ENCODE data around the gene MAT2B.

Gene MAT2B

DNA sequence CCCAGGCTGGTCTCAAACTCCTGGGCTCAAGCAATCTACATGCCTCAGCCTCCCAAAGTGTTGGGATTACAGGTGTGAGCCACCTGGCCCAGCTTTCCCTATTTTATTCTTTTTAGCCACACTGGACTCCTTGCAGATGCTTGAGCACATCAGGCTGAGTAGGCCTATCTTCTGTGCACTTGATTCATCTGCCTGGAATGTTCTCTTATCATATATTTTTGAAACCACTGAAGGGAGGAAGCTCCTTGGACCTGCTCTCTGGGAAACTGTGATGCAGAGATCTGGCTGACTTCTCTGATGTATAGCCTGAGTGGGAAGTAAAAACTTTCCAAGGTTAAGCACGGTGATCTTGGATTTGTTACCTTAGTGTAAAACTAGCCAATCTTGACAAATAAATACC is 6.5 kb upstream of the MAT2B start:
- POLR2A ChIA-PET (ENCODE audit: low non-redundant PET): no interaction called here
- no peak overlapping the region for H3K27ac ChIP-seq
- CTCF ChIA-PET: no interaction called here
- DNase-seq (ENCODE audit: low spot score): peak; percentile 19
- TF ChIP-seq, protein P1, sequence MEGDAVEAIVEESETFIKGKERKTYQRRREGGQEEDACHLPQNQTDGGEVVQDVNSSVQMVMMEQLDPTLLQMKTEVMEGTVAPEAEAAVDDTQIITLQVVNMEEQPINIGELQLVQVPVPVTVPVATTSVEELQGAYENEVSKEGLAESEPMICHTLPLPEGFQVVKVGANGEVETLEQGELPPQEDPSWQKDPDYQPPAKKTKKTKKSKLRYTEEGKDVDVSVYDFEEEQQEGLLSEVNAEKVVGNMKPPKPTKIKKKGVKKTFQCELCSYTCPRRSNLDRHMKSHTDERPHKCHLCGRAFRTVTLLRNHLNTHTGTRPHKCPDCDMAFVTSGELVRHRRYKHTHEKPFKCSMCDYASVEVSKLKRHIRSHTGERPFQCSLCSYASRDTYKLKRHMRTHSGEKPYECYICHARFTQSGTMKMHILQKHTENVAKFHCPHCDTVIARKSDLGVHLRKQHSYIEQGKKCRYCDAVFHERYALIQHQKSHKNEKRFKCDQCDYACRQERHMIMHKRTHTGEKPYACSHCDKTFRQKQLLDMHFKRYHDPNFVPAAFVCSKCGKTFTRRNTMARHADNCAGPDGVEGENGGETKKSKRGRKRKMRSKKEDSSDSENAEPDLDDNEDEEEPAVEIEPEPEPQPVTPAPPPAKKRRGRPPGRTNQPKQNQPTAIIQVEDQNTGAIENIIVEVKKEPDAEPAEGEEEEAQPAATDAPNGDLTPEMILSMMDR (conservative IDR thresholded peaks at IDR 0.05; ENCODE audit: low read depth): no peak

DNA sequence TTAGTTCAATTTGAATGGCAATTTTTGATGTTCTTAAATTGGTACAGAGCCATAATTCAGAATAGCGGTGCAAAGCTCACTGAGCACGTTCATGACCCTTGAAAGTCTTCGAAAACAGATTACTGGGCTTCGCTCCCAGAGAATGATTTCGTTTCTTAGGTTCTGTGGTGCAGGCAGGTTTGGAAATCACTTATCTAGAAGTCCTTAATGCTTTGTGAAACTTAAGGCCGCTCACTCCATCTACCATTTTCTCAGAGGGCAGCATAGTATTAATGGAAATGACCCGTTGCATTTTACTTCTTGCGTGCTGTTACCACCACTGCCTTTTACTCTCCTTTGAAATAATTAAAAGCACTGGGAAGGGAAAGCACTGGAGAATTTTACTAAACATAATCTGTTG is 2.9 kb upstream of the MAT2B start:
- H3K27ac ChIP-seq: no peak overlapping the region
- no peak for DNase-seq (ENCODE audit: low spot score)
- TF ChIP-seq, protein P1 (conservative IDR thresholded peaks at IDR 0.05; ENCODE audit: low read depth): no peak
- POLR2A ChIA-PET (ENCODE audit: low non-redundant PET): interaction anchor here (1.9 kb wide), 1 partner anchor 12 kb away, joined by 4 read pairs; no protein-coding TSS in a partner anchor
- CTCF ChIA-PET: interaction anchor here (0.9 to 1.2 kb wide), 3 partner anchors 12 to 40 kb away, joined by 3 to 6 read pairs (median 5); no protein-coding TSS in a partner anchor

DNA sequence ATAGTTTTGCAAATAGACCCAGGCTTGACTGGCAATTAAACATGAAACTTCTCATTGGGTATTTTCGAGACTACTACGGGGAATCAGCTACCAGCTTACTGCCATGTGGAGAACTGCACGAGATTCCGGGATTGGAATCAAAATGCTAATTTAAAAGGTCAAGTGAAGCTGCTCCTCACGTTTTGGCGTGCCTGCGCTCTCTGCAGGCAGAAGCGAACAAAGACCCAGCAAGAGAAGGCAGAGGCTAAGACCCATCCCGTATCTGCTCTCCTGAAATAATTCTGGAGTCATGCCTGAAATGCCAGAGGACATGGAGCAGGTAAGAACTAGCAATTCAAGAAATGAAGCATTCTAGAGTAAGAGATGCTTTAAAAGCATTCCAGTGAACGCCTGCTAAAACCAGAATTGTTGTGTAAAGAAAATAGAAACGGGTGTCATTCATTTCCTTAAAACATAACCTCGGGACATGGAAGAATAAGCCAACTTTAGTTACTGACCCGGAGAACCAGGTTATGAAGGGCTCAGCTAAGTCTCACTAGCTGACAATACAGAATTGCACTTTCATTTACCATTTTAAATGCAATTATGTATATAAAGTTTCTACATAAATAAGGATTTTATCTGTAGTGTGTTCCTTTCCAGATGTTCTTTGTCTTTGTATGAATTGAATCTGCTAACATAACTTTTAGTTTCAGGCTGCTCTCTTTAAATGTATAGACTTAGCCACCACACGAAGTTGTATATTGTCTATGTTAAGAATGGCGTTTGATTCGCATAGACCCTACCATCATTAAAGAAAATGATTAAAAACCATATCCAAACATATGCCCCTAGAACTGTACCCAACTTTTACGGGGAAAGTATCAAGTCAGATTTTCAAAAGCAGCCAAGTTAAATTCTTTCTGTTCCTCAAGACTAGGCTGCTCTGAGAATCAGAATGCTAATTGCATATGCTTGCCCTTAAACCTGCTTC is 2.0 kb upstream of the MAT2B start:
- TF ChIP-seq, protein P1 (conservative IDR thresholded peaks at IDR 0.05; ENCODE audit: low read depth): peak; percentile 75
- peak; percentile 60 for DNase-seq (ENCODE audit: low spot score)
- H3K27ac ChIP-seq: peak overlapping the region; percentile 65
- CTCF ChIA-PET: interaction anchor here (0.7 to 1.2 kb wide), 4 partner anchors 13 to 41 kb away, joined by 3 to 6 read pairs (median 4); no protein-coding TSS in a partner anchor
- POLR2A ChIA-PET (ENCODE audit: low non-redundant PET): interaction anchor here (1.9 kb wide), 1 partner anchor 13 kb away, joined by 4 read pairs; no protein-coding TSS in a partner anchor

DNA sequence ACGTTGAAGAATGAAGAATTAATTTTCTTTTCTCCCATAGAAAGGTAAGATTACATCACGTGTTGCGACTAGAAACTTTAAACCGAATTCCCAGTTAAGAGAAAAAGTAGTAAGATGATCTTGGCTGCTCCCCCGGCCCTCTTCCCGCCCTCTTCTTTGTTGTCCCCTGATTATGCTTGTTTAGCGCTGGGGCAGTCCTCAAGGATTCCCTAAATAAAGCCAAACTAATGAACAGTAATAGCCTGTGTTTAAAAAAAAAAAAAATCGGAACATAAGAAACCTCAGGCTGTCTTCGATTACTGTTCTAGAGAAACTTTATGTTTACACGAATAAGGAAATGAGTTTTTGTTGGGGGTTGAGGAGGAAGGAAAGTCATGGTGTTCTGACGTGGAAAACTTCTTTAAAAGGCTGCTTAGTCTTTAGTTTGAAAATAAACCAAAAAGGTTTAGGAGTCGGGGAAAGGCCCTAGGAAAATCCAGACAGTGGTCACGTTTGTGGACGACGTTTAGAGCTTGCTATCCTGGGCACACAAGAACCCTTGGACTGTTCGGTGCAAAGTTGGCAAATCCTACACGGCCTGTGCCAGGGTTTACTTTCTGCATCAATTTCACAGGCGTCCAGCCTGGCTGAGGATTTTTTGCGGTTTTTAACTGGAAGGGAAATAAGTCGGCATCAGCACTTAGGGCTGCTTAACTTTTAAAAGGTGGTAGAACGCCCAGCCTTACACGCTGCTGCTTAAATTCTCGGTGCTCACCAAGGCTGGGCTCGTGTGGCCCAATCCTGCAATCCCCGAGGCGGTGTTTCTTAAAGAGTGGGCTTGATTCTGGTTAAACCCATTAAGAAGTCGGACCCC is 1.1 kb upstream of the MAT2B start:
- TF ChIP-seq, protein P1 (conservative IDR thresholded peaks at IDR 0.05; ENCODE audit: low read depth): no peak
- ChIA-PET CTCF (interaction anchor here (0.8 kb wide), 1 partner anchor 1128 kb away, joined by 4 read pairs; no protein-coding TSS in a partner anchor), POLR2A (ENCODE audit: low non-redundant PET) (interaction anchor here (1.9 kb wide), 1 partner anchor 14 kb away, joined by 4 read pairs; no protein-coding TSS in a partner anchor)
- H3K27ac ChIP-seq: peak overlapping the region; percentile 97
- peak; percentile 41 for DNase-seq (ENCODE audit: low spot score)

DNA sequence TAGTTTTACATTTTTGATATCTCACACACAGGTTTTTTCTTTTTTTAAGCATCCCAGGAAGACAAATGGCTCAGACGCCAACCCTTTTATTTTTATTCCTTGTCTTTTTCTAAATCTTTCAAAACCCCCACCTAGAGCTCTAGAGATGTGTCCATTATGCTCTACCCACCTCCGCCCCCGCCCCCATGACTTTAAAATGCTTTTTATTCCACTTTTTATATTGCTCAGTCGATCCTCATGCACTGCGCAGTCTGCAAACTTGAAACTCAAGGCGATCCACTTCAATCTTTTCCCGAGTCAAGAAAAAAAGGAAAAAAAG is 411 bp upstream of the MAT2B start:
- peak; percentile 16 for DNase-seq (ENCODE audit: low spot score)
- peak overlapping the region; percentile 97 for H3K27ac ChIP-seq
- ChIA-PET CTCF (interaction anchor here (0.8 to 1.2 kb wide), 2 partner anchors 16 to 1128 kb away, joined by 4 to 6 read pairs; no protein-coding TSS in a partner anchor), POLR2A (ENCODE audit: low non-redundant PET) (interaction anchor here (0.8 to 1.1 kb wide), 3 partner anchors 44 to 67 kb away, joined by 3 to 7 read pairs (median 3); partner anchors contain the start of genes HMMR and NUDCD2)
- TF ChIP-seq, protein P1 (conservative IDR thresholded peaks at IDR 0.05; ENCODE audit: low read depth): no peak

DNA sequence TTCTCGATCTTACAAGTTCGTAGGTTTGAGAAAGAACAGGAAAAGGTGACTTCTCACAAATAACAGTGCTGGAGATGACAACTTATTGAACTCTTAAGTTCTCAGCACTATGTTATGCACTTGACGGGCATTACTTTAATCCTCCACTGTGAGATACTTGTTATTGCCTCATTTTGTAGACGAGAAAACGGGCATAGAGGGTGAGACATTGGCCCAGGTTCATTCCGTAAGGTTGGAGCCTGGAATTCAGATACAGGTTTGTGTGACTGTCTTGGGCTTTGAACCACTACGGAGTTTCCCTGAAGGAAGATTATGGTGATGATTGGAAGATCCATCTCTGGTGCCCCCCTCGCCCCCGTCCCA is 657 bp downstream of the MAT2B start:
- ChIA-PET POLR2A (ENCODE audit: low non-redundant PET) (interaction anchor here (0.6 to 1.1 kb wide), 5 partner anchors 11 to 68 kb away, joined by 3 to 7 read pairs (median 3); partner anchors contain the start of genes HMMR and NUDCD2), CTCF (interaction anchor here (0.5 to 1.2 kb wide), 2 partner anchors 17 to 195 kb away, joined by 3 to 6 read pairs; no protein-coding TSS in a partner anchor)
- H3K27ac ChIP-seq: peak overlapping the region; percentile 97
- peak; percentile 31 for DNase-seq (ENCODE audit: low spot score)
- TF ChIP-seq, protein P1 (conservative IDR thresholded peaks at IDR 0.05; ENCODE audit: low read depth): no peak

Measured in RWPE1 (cell line).